Cardiac atrium fibroblast (primary cell): Measurements from ENCODE around the gene PSMB7. TPM values are rescaled to one million over a fixed set of nuclear protein-coding genes. Genes with fewer than 3 reads are reported as not detected.

ENCODE experiments used
- total RNA-seq: library from RNA; depleted of rRNA; stranded (reverse); fragments of >200 nt; gene quantifications from 2 replicates; pipeline ENCODE4 v1.2.3, GENCODE V29; 2015

PSMB7 gene
- 138 and 158 TPM in 2 replicates for total RNA-seq

GRCh38 chr9:124415102-124415851 is at the start of gene PSMB7:
TSS of gene PSMB7 (minus strand) at chr9:124415442. CDS start at chr9:124415425, 17 bp downstream.

GRCh38 chr9:124450241-124450924 is 35.1 kb upstream of the PSMB7 start, which contains the start of gene ADGRD2:
TSS of gene ADGRD2 (plus strand) at chr9:124450451. CDS start at chr9:124451667, 1,216 bp downstream.

Other genes with a start within 250 kb of the PSMB7 start
- gene NEK6, start 157.5 kb downstream of the PSMB7 start, total RNA-seq = 65.6 and 66.4 TPM in 2 replicates
- not detected in 2 replicates for gene ADGRD2, start 35.0 kb upstream of the PSMB7 start, total RNA-seq
- not detected in 2 replicates for gene NR5A1, start 92.0 kb upstream of the PSMB7 start, total RNA-seq